GM19467 (cell line): Measurements from ENCODE around the gene SMAD3.

Source experiments
- ATAC-seq: cut with Tn5 transposase; IDR thresholded peaks from one replicate; pipeline ENCODE4 v1.9.1; 2021; ENCODE audit warnings: mild to moderate bottlenecking, moderate library complexity; ENCODE audit not compliant: unreplicated experiment

The SMAD3 gene

GRCh38 chr15:67176195-67176971 is 111.0 kb downstream of the SMAD3 start:
- ATAC-seq, result no peak

- no peak for ATAC-seq
These were observed 112.3 kb downstream of the SMAD3 start for GRCh38 chr15:67177752-67178151.

- no peak for ATAC-seq
These were observed 113.3 kb downstream of the SMAD3 start for GRCh38 chr15:67178569-67179210.

- no peak for ATAC-seq
These were observed 114.1 kb downstream of the SMAD3 start for GRCh38 chr15:67179411-67179995.

- ATAC-seq, result no peak
These were observed 114.6 kb downstream of the SMAD3 start for GRCh38 chr15:67180035-67180434.

- ATAC-seq, result no peak
These were observed 115.3 kb downstream of the SMAD3 start for GRCh38 chr15:67180514-67181191.

GRCh38 chr15:67181221-67181639 is 115.8 kb downstream of the SMAD3 start:
- ATAC-seq, result no peak

- no peak for ATAC-seq
These were observed 118.2 kb downstream of the SMAD3 start for GRCh38 chr15:67183443-67184169.

- no peak for ATAC-seq
These were observed 119.0 kb downstream of the SMAD3 start for GRCh38 chr15:67184208-67184925.

GRCh38 chr15:67185051-67185450 is 119.6 kb downstream of the SMAD3 start:
- no peak for ATAC-seq

- ATAC-seq, result no peak
These were observed 120.3 kb downstream of the SMAD3 start for GRCh38 chr15:67185621-67186225.

- ATAC-seq, result no peak
These were observed 120.8 kb downstream of the SMAD3 start for GRCh38 chr15:67186226-67186649.

- no peak for ATAC-seq
These were observed 121.3 kb downstream of the SMAD3 start for GRCh38 chr15:67186688-67187087.

GRCh38 chr15:67187351-67187854 is 122.0 kb downstream of the SMAD3 start:
- ATAC-seq, result no peak

- no peak for ATAC-seq
These were observed 123.3 kb downstream of the SMAD3 start for GRCh38 chr15:67188551-67189218.

GRCh38 chr15:67189326-67190051 is 124.1 kb downstream of the SMAD3 start:
- no peak for ATAC-seq

- ATAC-seq, result no peak
These were observed 124.9 kb downstream of the SMAD3 start for GRCh38 chr15:67190326-67190725.

- ATAC-seq, result no peak
These were observed 125.4 kb downstream of the SMAD3 start for GRCh38 chr15:67190813-67191212.
